ENCODE measurements around the gene XKR7.

XKR7 gene

GRCh38 chr20:32045999-32046398, 78.0 kb downstream of the XKR7 start:
- Histone ChIP-seq H3K27me3 (ENCODE audit: control insufficient read depth in 1 of 2, insufficient read depth in 1 of 2, low read length in 2 of 2) (peaks cover 62 to 74% of the 10 kb centered on the region in 2 experiments), H3K9ac (ENCODE audit: low read length) (no peak overlapping the region), H3K4me1 (ENCODE audit: control insufficient read depth, insufficient read depth, low read depth, low read length) (no peaks in the 10 kb centered on the region), H3K27ac (ENCODE audit: low read length, poor library complexity, severe bottlenecking) (no peak overlapping the region), H3K14ac (ENCODE audit: low read length in 2 of 2) (no peak overlapping the region), H3K79me1 (replicated peaks; ENCODE audit: low read length, poor library complexity, severe bottlenecking) (no peaks in the 10 kb centered on the region), H3K4me3 (ENCODE audit: insufficient read depth in 1 of 2, low read depth in 1 of 2, low read length in 2 of 2) (no peak overlapping the region), H2AFZ (ENCODE audit: low read depth, low read length) (no peak overlapping the region), H3K9me3 (ENCODE audit: control insufficient read depth, low read length) (no peaks in the 10 kb centered on the region), H3K4me2 (ENCODE audit: low read length, poor library complexity, severe bottlenecking) (no peak overlapping the region), H4K8ac (ENCODE audit: low read length) (no peak overlapping the region), H3K23ac (ENCODE audit: low read length in 2 of 2) (no peak overlapping the region), H3K36me3 (ENCODE audit: control insufficient read depth in 1 of 2, insufficient read depth in 2 of 2, low read depth in 1 of 2, low read length in 2 of 2) (no peaks in the 10 kb centered on the region), H2BK15ac (ENCODE audit: low read depth, poor library complexity, severe bottlenecking) (no peak overlapping the region), H2BK5ac (ENCODE audit: low read depth, low read length, poor library complexity, severe bottlenecking) (no peak overlapping the region), H2BK120ac (ENCODE audit: low read depth, low read length) (no peak overlapping the region), H2BK12ac (ENCODE audit: low read length in 2 of 2) (no peak overlapping the region), H4K91ac (ENCODE audit: low read length) (no peak overlapping the region), H2AK5ac (ENCODE audit: low read length, severe bottlenecking) (no peak overlapping the region), H3K4ac (ENCODE audit: low read depth in 1 of 2, low read length in 2 of 2) (no peak overlapping the region), H3K18ac (ENCODE audit: low read depth in 1 of 2, low read length in 2 of 2) (no peak overlapping the region)
- DNase-seq: no peak
- 68% methylated on average over 3 of the region's 3 CpGs for WGBS

GRCh38 chr20:32050324-32050841, 82.4 kb downstream of the XKR7 start:
- H2AFZ ChIP-seq (ENCODE audit: low read depth, low read length): no peak overlapping the region
- H3K36me3 ChIP-seq (ENCODE audit: control insufficient read depth in 1 of 2, insufficient read depth in 2 of 2, low read depth in 1 of 2, low read length in 2 of 2): peaks cover 0 to 3% of the 10 kb centered on the region in 2 experiments

GRCh38 chr20:32050851-32051556, 83.1 kb downstream of the XKR7 start:
- Histone ChIP-seq H4K8ac (ENCODE audit: low read length) (no peak overlapping the region), H2BK120ac (ENCODE audit: low read depth, low read length) (no peak overlapping the region), H4K91ac (ENCODE audit: low read length) (no peak overlapping the region), H3K4me3 (ENCODE audit: insufficient read depth in 1 of 2, low read depth in 1 of 2, low read length in 2 of 2) (no peak overlapping the region), H3K9ac (ENCODE audit: low read length) (no peak overlapping the region), H3K9me3 (ENCODE audit: control insufficient read depth, low read length) (no peaks in the 10 kb centered on the region), H3K18ac (ENCODE audit: low read depth in 1 of 2, low read length in 2 of 2) (no peak overlapping the region), H3K23ac (ENCODE audit: low read length in 2 of 2) (peak overlapping the region in 1 of 2 experiments; percentile 83), H3K27ac (ENCODE audit: low read length, poor library complexity, severe bottlenecking) (no peak overlapping the region), H3K36me3 (ENCODE audit: control insufficient read depth in 1 of 2, insufficient read depth in 2 of 2, low read depth in 1 of 2, low read length in 2 of 2) (peaks cover 0 to 3% of the 10 kb centered on the region in 2 experiments), H3K27me3 (ENCODE audit: control insufficient read depth in 1 of 2, insufficient read depth in 1 of 2, low read length in 2 of 2) (peaks cover 71 to 77% of the 10 kb centered on the region in 2 experiments), H3K4me1 (ENCODE audit: control insufficient read depth, insufficient read depth, low read depth, low read length) (peaks cover 8% of the 10 kb centered on the region), H2BK12ac (ENCODE audit: low read length in 2 of 2) (no peak overlapping the region), H3K79me1 (replicated peaks; ENCODE audit: low read length, poor library complexity, severe bottlenecking) (no peaks in the 10 kb centered on the region), H2AK5ac (ENCODE audit: low read length, severe bottlenecking) (no peak overlapping the region), H2BK15ac (ENCODE audit: low read depth, poor library complexity, severe bottlenecking) (no peak overlapping the region), H3K14ac (ENCODE audit: low read length in 2 of 2) (no peak overlapping the region), H3K4ac (ENCODE audit: low read depth in 1 of 2, low read length in 2 of 2) (no peak overlapping the region), H3K4me2 (ENCODE audit: low read length, poor library complexity, severe bottlenecking) (no peak overlapping the region), H2BK5ac (ENCODE audit: low read depth, low read length, poor library complexity, severe bottlenecking) (no peak overlapping the region), H2AFZ (ENCODE audit: low read depth, low read length) (no peak overlapping the region)
- 25% methylated on average over 16 of the region's 17 CpGs for WGBS
- no peak for DNase-seq

More at GRCh38 chr20:32050324-32050841, 82.4 kb downstream of the XKR7 start:
- no peaks in the 10 kb centered on the region for H3K79me1 ChIP-seq (replicated peaks; ENCODE audit: low read length, poor library complexity, severe bottlenecking)
- no peak overlapping the region for H3K14ac ChIP-seq (ENCODE audit: low read length in 2 of 2)
- no peak overlapping the region for H2BK5ac ChIP-seq (ENCODE audit: low read depth, low read length, poor library complexity, severe bottlenecking)
- peaks cover 8% of the 10 kb centered on the region for H3K4me1 ChIP-seq (ENCODE audit: control insufficient read depth, insufficient read depth, low read depth, low read length)
- no peak overlapping the region for H3K18ac ChIP-seq (ENCODE audit: low read depth in 1 of 2, low read length in 2 of 2)
- H3K27ac ChIP-seq (ENCODE audit: low read length, poor library complexity, severe bottlenecking): no peak overlapping the region
- DNase-seq: no peak
- WGBS: 82% methylated on average over 1 of the region's 4 CpGs
- H2BK15ac ChIP-seq (ENCODE audit: low read depth, poor library complexity, severe bottlenecking): no peak overlapping the region
- no peak overlapping the region for H2BK12ac ChIP-seq (ENCODE audit: low read length in 2 of 2)
- H3K4ac ChIP-seq (ENCODE audit: low read depth in 1 of 2, low read length in 2 of 2): no peak overlapping the region
- no peak overlapping the region for H3K9ac ChIP-seq (ENCODE audit: low read length)
- H3K23ac ChIP-seq (ENCODE audit: low read length in 2 of 2): no peak overlapping the region
- H3K4me3 ChIP-seq (ENCODE audit: insufficient read depth in 1 of 2, low read depth in 1 of 2, low read length in 2 of 2): no peak overlapping the region
- peaks cover 76 to 78% of the 10 kb centered on the region in 2 experiments for H3K27me3 ChIP-seq (ENCODE audit: control insufficient read depth in 1 of 2, insufficient read depth in 1 of 2, low read length in 2 of 2)
- no peak overlapping the region for H2AK5ac ChIP-seq (ENCODE audit: low read length, severe bottlenecking)
- no peak overlapping the region for H4K91ac ChIP-seq (ENCODE audit: low read length)
- no peak overlapping the region for H4K8ac ChIP-seq (ENCODE audit: low read length)
- H3K9me3 ChIP-seq (ENCODE audit: control insufficient read depth, low read length): no peaks in the 10 kb centered on the region
- H3K4me2 ChIP-seq (ENCODE audit: low read length, poor library complexity, severe bottlenecking): no peak overlapping the region
- H2BK120ac ChIP-seq (ENCODE audit: low read depth, low read length): no peak overlapping the region

- Histone ChIP-seq H2BK15ac (ENCODE audit: low read depth, poor library complexity, severe bottlenecking) (no peak overlapping the region), H3K27ac (ENCODE audit: low read length, poor library complexity, severe bottlenecking) (no peak overlapping the region), H3K4me3 (ENCODE audit: insufficient read depth in 1 of 2, low read depth in 1 of 2, low read length in 2 of 2) (no peak overlapping the region), H3K4me2 (ENCODE audit: low read length, poor library complexity, severe bottlenecking) (no peak overlapping the region), H3K4ac (ENCODE audit: low read depth in 1 of 2, low read length in 2 of 2) (no peak overlapping the region), H2BK5ac (ENCODE audit: low read depth, low read length, poor library complexity, severe bottlenecking) (peak overlapping the region; percentile 21), H2BK12ac (ENCODE audit: low read length in 2 of 2) (no peak overlapping the region), H4K8ac (ENCODE audit: low read length) (no peak overlapping the region), H2BK120ac (ENCODE audit: low read depth, low read length) (no peak overlapping the region), H3K14ac (ENCODE audit: low read length in 2 of 2) (no peak overlapping the region), H3K36me3 (ENCODE audit: control insufficient read depth in 1 of 2, insufficient read depth in 2 of 2, low read depth in 1 of 2, low read length in 2 of 2) (peaks cover 0 to 3% of the 10 kb centered on the region in 2 experiments), H3K23ac (ENCODE audit: low read length in 2 of 2) (no peak overlapping the region), H3K9ac (ENCODE audit: low read length) (no peak overlapping the region), H3K9me3 (ENCODE audit: control insufficient read depth, low read length) (no peaks in the 10 kb centered on the region), H3K18ac (ENCODE audit: low read depth in 1 of 2, low read length in 2 of 2) (no peak overlapping the region), H3K27me3 (ENCODE audit: control insufficient read depth in 1 of 2, insufficient read depth in 1 of 2, low read length in 2 of 2) (peaks cover 66 to 77% of the 10 kb centered on the region in 2 experiments), H2AK5ac (ENCODE audit: low read length, severe bottlenecking) (no peak overlapping the region), H3K4me1 (ENCODE audit: control insufficient read depth, insufficient read depth, low read depth, low read length) (peaks cover 8% of the 10 kb centered on the region), H3K79me1 (replicated peaks; ENCODE audit: low read length, poor library complexity, severe bottlenecking) (no peaks in the 10 kb centered on the region), H2AFZ (ENCODE audit: low read depth, low read length) (peak overlapping the region; percentile 19), H4K91ac (ENCODE audit: low read length) (no peak overlapping the region)
- DNase-seq: no peak
- 16% methylated on average over 14 of the region's 14 CpGs for WGBS
These were observed 83.8 kb downstream of the XKR7 start for GRCh38 chr20:32051720-32052089.
